Measurements from ENCODE around the gene DVL1. TPM values are rescaled to one million over a fixed set of nuclear protein-coding genes. Genes with fewer than 3 reads are reported as not detected.

The DVL1 gene
- total and polyA plus RNA-seq, 9 of the 15 experiments (the other 6 are each of a cell fraction or from before 2014, with no cell fraction given), result 0.62 to 135 (median 24.3) TPM

DNA sequence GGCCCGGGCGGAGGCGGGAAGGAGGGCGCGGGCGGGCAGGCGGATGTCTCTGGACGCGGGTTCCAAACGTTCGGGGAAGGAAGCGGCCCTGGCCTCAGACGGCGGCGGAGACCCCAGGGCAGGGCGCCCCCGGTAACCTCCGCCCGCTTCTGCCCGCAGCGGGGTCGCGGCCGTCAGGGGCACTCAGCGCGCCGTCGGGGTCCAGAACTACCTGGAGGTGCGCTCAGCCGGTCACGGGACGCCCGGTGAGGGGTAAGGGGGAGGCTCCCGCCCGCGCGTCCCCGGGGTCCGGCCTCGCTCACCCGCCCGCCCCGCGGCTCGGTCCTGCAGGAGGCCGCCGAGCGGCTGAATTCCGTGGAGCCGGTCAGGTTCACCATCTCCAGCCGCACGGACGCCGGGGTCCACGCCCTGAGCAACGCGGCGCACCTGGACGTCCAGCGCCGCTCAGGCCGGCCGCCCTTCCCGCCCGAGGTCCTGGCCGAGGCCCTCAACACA lies 40.4 kb downstream of the DVL1 start (continued):
- TF ChIP-seq ZBTB5 (IDR thresholded peaks at IDR 0.05) (no peak), SREBF2 (CRISPR knock-in tag; IDR thresholded peaks at IDR 0.05) (no peak), DMBX1 (CRISPR knock-in tag; IDR thresholded peaks at IDR 0.05; ENCODE audit: borderline replicate concordance) (no peak; the same call in 1 of the 2 replicates), ZNF696 (CRISPR knock-in tag; conservative IDR thresholded peaks at IDR 0.05) (no peak), ETV5 (CRISPR knock-in tag; IDR thresholded peaks at IDR 0.05; ENCODE audit: low read depth) (no peak), WHSC1 (IDR thresholded peaks at IDR 0.05; ENCODE audit: low read length) (no peak), ESRRA (IDR thresholded peaks at IDR 0.05; ENCODE audit: borderline replicate concordance, low read depth) (no peak), ZNF518B (CRISPR knock-in tag; IDR thresholded peaks at IDR 0.05) (no peak), KDM4B (IDR thresholded peaks at IDR 0.05; ENCODE audit: borderline replicate concordance in 2 of 2, low read depth in 1 of 2) (0 out of 4 replicates have a peak, but pooled peaks of 1 of the 2 experiments have one; percentile 5), CTCFL (IDR thresholded peaks at IDR 0.05; ENCODE audit: borderline replicate concordance, insufficient read depth, low read depth, low read length, poor library complexity, severe bottlenecking) (no peak), PTRF (tag; IDR thresholded peaks at IDR 0.05) (no peak)
- TF ChIP-seq, protein P1, sequence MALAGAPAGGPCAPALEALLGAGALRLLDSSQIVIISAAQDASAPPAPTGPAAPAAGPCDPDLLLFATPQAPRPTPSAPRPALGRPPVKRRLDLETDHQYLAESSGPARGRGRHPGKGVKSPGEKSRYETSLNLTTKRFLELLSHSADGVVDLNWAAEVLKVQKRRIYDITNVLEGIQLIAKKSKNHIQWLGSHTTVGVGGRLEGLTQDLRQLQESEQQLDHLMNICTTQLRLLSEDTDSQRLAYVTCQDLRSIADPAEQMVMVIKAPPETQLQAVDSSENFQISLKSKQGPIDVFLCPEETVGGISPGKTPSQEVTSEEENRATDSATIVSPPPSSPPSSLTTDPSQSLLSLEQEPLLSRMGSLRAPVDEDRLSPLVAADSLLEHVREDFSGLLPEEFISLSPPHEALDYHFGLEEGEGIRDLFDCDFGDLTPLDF (CRISPR knock-in tag; IDR thresholded peaks at IDR 0.05), result no peak
- TF ChIP-seq, protein P2, sequence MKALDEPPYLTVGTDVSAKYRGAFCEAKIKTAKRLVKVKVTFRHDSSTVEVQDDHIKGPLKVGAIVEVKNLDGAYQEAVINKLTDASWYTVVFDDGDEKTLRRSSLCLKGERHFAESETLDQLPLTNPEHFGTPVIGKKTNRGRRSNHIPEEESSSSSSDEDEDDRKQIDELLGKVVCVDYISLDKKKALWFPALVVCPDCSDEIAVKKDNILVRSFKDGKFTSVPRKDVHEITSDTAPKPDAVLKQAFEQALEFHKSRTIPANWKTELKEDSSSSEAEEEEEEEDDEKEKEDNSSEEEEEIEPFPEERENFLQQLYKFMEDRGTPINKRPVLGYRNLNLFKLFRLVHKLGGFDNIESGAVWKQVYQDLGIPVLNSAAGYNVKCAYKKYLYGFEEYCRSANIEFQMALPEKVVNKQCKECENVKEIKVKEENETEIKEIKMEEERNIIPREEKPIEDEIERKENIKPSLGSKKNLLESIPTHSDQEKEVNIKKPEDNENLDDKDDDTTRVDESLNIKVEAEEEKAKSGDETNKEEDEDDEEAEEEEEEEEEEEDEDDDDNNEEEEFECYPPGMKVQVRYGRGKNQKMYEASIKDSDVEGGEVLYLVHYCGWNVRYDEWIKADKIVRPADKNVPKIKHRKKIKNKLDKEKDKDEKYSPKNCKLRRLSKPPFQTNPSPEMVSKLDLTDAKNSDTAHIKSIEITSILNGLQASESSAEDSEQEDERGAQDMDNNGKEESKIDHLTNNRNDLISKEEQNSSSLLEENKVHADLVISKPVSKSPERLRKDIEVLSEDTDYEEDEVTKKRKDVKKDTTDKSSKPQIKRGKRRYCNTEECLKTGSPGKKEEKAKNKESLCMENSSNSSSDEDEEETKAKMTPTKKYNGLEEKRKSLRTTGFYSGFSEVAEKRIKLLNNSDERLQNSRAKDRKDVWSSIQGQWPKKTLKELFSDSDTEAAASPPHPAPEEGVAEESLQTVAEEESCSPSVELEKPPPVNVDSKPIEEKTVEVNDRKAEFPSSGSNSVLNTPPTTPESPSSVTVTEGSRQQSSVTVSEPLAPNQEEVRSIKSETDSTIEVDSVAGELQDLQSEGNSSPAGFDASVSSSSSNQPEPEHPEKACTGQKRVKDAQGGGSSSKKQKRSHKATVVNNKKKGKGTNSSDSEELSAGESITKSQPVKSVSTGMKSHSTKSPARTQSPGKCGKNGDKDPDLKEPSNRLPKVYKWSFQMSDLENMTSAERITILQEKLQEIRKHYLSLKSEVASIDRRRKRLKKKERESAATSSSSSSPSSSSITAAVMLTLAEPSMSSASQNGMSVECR (CRISPR knock-in tag; IDR thresholded peaks at IDR 0.05), result peak; percentile 72; the same call in 1 of the 2 replicates
